HL-60 (cell line): ENCODE results near the gene MAN2C1.

ENCODE experiments used
- GABPA ChIP-seq: IDR thresholded peaks from 2 replicates; pipeline ENCODE4 v1.6.1; 2012; ENCODE audit warnings: low read depth
- POLR2AphosphoS5 ChIP-seq: IDR thresholded peaks from 2 replicates; pipeline ENCODE4 v1.6.1; 2012; ENCODE audit warnings: low read depth
- TF ChIP-seq, protein P1 (sequence below): IDR thresholded peaks from 2 replicates; pipeline ENCODE4 v1.6.1; 2012; ENCODE audit warnings: low read depth; ENCODE audit not compliant: insufficient replicate concordance
- TF ChIP-seq, protein P2 (sequence below): IDR thresholded peaks from one replicate; pipeline ENCODE4 v1.5.1; 2011; ENCODE audit warnings: low read length, control low read depth, inconsistent platforms; ENCODE audit not compliant: insufficient read depth

DNA sequence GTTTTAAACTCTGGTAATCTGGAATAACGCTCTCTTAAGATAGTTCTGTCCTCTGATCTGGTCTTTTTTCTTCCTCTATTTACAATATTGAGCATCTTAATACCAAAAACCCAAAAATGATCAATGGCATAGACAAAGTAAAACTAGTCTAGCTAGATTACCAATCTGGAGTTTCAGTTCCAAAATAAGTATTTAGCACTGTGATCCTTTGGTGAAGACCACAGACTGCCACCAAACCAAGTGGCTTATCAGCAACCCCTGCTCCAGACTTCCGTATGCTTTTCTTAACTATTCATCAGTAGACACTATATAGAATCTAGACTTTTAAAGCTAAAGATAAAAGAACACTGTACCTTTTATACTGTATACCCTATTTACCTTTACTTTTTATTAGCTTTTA is 35.5 kb upstream of the MAN2C1 start:
- TF ChIP-seq, protein P1, sequence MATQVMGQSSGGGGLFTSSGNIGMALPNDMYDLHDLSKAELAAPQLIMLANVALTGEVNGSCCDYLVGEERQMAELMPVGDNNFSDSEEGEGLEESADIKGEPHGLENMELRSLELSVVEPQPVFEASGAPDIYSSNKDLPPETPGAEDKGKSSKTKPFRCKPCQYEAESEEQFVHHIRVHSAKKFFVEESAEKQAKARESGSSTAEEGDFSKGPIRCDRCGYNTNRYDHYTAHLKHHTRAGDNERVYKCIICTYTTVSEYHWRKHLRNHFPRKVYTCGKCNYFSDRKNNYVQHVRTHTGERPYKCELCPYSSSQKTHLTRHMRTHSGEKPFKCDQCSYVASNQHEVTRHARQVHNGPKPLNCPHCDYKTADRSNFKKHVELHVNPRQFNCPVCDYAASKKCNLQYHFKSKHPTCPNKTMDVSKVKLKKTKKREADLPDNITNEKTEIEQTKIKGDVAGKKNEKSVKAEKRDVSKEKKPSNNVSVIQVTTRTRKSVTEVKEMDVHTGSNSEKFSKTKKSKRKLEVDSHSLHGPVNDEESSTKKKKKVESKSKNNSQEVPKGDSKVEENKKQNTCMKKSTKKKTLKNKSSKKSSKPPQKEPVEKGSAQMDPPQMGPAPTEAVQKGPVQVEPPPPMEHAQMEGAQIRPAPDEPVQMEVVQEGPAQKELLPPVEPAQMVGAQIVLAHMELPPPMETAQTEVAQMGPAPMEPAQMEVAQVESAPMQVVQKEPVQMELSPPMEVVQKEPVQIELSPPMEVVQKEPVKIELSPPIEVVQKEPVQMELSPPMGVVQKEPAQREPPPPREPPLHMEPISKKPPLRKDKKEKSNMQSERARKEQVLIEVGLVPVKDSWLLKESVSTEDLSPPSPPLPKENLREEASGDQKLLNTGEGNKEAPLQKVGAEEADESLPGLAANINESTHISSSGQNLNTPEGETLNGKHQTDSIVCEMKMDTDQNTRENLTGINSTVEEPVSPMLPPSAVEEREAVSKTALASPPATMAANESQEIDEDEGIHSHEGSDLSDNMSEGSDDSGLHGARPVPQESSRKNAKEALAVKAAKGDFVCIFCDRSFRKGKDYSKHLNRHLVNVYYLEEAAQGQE = no peak
- TF ChIP-seq, protein P2, sequence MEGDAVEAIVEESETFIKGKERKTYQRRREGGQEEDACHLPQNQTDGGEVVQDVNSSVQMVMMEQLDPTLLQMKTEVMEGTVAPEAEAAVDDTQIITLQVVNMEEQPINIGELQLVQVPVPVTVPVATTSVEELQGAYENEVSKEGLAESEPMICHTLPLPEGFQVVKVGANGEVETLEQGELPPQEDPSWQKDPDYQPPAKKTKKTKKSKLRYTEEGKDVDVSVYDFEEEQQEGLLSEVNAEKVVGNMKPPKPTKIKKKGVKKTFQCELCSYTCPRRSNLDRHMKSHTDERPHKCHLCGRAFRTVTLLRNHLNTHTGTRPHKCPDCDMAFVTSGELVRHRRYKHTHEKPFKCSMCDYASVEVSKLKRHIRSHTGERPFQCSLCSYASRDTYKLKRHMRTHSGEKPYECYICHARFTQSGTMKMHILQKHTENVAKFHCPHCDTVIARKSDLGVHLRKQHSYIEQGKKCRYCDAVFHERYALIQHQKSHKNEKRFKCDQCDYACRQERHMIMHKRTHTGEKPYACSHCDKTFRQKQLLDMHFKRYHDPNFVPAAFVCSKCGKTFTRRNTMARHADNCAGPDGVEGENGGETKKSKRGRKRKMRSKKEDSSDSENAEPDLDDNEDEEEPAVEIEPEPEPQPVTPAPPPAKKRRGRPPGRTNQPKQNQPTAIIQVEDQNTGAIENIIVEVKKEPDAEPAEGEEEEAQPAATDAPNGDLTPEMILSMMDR = no peak
- TF ChIP-seq POLR2AphosphoS5 (no peak), GABPA (no peak)
